Transverse colon (tissue), 3 donors: Measurements from ENCODE around the gene PAPOLB.

Experiments
- POLR2A ChIP-seq: fragments of 450-650 bp; IDR thresholded peaks from one replicate; pipeline ENCODE4 v1.6.1; 2016; ENCODE audit warnings: antibody characterized with exemption, mild to moderate bottlenecking, moderate library complexity
- TF ChIP-seq, protein P1 (sequence below), 5 experiments: fragments of 200-600 bp in 3 of 5; fragments of 450-650 bp in 2 of 5; sonication (generic) in 3 of 5; IDR thresholded peaks; 1 replicate in 2 of 5; 2 replicates in 3 of 5; pipeline ENCODE4 v1.5.1; 2016 to 2017; ENCODE audit warnings: antibody characterized with exemption in 5 of 5, inconsistent platforms in 3 of 5, mild to moderate bottlenecking in 2 of 5, moderate library complexity in 1 of 5

DNA sequence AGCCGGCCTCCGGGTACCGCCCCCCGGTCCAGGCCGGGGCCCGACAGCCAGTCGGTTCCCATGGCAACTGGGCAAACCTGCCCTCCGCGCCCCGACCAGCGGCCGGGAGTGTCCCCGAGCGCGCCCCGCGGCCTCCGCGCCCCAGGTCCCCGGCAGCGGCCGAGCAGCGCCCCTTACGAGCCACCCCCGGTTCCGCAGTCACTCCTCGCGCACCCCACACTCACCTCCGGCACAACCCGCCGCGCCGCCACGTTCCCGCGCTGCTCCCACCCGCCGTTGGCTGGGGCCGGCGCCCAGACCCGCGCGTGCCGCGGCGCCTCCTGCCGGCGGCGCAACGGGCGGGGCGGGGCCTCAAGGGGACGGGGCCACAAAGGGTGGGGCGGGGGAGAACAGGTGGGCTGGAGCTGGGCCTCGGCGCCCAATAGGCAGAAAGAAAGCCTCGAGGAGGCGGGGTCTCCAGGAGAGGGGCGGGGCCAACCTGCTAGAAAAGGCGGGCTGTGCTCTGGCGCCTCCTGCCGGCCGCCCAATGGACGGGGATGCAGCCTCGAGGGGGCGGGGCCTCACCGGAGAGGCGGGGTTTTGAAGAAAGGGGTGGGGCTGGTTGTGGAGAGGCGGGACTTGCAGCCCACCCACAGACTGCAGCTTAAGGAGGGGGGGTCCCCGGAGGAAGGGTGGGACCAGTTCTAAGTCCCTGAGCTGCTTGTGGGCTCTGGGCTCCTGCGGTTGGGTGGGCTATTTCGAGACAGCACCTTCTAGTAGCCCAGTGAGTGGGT lies 21.7 kb upstream of the PAPOLB start, which contains the start of gene RADIL:
- TF ChIP-seq POLR2A: no peak
- TF ChIP-seq, protein P1, sequence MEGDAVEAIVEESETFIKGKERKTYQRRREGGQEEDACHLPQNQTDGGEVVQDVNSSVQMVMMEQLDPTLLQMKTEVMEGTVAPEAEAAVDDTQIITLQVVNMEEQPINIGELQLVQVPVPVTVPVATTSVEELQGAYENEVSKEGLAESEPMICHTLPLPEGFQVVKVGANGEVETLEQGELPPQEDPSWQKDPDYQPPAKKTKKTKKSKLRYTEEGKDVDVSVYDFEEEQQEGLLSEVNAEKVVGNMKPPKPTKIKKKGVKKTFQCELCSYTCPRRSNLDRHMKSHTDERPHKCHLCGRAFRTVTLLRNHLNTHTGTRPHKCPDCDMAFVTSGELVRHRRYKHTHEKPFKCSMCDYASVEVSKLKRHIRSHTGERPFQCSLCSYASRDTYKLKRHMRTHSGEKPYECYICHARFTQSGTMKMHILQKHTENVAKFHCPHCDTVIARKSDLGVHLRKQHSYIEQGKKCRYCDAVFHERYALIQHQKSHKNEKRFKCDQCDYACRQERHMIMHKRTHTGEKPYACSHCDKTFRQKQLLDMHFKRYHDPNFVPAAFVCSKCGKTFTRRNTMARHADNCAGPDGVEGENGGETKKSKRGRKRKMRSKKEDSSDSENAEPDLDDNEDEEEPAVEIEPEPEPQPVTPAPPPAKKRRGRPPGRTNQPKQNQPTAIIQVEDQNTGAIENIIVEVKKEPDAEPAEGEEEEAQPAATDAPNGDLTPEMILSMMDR (IDR thresholded peaks at IDR 0.05): peak in 4 of 5 experiments; percentile 50 to 65 (median 62)
